IMR-90 (cell line): ENCODE data around the gene CHIT1.

Source experiments
- CEBPB ChIP-seq: IDR thresholded peaks from 2 replicates; pipeline ENCODE4 v1.6.1; 2012; ENCODE audit warnings: low read depth, low read length, improper control_type of control experiment
- CTCF ChIP-seq: conservative IDR thresholded peaks from 2 replicates; pipeline ENCODE4 v1.5.1; 2012; ENCODE audit warnings: mild to moderate bottlenecking, low read depth, low read length, improper control_type of control experiment
- ELK1 ChIP-seq: fragments of 150-350 bp; IDR thresholded peaks from 2 replicates; pipeline ENCODE4 v1.6.1; 2016; ENCODE audit warnings: low read depth, mild to moderate bottlenecking, low read length, moderate library complexity, borderline replicate concordance
- MAFK ChIP-seq: IDR thresholded peaks from 2 replicates; pipeline ENCODE4 v1.6.1; 2012; ENCODE audit warnings: low read depth, low read length, improper control_type of control experiment
- POLR2A ChIP-seq: IDR thresholded peaks from 2 replicates; pipeline ENCODE4 v1.6.1; 2012; ENCODE audit warnings: mild to moderate bottlenecking, low read depth, low read length

- TF ChIP-seq POLR2A (no peak), ELK1 (no peak), CTCF (no peak), MAFK (no peak), CEBPB (no peak)
These were observed 48.7 kb downstream of the CHIT1 start for GRCh38 chr1:203180611-203181330.
